Activated CD4-positive, alpha-beta T cell treated with anti-CD3 and anti-CD28 coated beads, Interleukin-10, Interleukin-2, amounts not matched to agents 100 ng/mL and 50 ng/mL, durations not matched to agents 16 hours and 8 hours (primary cell): ENCODE data around the gene NKD2.
"Not testable (repeated sequence)": the region's sequence is repeated elsewhere in the genome, so short reads cannot be mapped to it uniquely, and the experiment has no call there.

Experiments
- DNase-seq: peaks from one replicate; pipeline ENCODE4 v3.0.0-alpha.2; 2020

Gene NKD2

GRCh38 chr5:1014781-1015221 is 6.2 kb downstream of the NKD2 start:
- DNase-seq, result no peak

DNA sequence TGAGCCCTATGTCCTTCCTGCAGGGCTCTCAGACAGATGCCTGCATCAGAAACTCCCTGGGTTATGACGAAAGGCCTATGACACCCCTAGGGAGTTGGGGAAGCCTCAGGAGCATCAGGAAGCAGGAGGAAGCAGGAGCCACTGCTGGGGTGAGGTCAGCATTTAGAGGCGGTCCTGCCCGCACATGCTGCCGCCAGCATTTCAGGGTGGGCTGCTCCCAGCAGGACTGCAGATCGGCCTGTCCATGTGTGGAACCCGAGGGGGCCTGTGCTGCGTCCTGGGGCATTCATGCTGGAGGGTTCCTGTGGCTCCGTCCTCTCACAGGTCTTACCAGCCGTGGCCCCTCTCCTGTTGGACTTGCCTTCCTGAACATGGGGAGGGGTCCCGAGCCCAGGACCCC is 6.9 kb downstream of the NKD2 start:
- DNase-seq, result no peak

GRCh38 chr5:1016036-1016435 is 7.4 kb downstream of the NKD2 start:
- no peak for DNase-seq

DNA sequence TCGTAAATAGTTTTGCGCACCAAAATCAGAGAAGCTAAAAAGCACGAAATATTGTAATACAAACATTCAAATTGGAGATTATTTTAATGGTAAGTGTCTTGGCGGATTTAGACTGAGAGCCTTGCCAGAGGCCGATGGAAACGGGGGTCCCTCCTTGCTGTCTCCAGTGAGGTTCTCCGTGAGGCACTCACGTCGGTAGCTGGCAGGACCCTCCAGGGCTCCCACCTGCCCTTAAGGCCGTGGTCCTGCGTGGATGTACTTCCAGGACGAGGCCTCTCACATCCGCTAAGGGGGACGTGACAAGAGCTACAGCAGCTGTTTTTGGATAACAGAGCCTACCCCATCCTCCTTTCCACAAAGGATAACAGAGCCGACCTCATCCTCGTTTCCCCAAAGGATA is 7.9 kb downstream of the NKD2 start:
- no peak for DNase-seq

- DNase-seq, result no peak
Measured at GRCh38 chr5:1017056-1017455, 8.5 kb downstream of the NKD2 start.

GRCh38 chr5:1017691-1018455 is 9.3 kb downstream of the NKD2 start:
- DNase-seq, result no peak

DNA sequence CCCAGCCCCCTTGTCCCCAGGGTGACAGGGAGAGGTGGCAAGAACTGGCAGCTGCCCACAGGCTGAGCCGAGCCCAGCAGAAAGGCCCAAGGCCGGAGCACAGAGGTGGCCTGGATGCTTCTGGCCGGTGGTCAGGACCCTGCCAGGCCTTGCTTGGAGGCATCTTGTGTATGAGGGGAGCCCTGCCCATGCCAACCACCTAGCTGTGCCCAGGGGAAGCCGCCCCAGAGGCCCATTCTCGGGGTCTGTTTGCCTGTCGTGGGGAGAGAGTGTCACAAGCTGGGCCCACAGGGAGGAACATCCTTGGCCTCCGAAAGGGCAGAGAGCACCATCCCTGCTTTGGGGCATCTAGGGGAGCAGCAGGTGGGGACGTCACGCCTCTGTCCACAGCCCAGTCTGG is 10.0 kb downstream of the NKD2 start:
- no peak for DNase-seq

DNA sequence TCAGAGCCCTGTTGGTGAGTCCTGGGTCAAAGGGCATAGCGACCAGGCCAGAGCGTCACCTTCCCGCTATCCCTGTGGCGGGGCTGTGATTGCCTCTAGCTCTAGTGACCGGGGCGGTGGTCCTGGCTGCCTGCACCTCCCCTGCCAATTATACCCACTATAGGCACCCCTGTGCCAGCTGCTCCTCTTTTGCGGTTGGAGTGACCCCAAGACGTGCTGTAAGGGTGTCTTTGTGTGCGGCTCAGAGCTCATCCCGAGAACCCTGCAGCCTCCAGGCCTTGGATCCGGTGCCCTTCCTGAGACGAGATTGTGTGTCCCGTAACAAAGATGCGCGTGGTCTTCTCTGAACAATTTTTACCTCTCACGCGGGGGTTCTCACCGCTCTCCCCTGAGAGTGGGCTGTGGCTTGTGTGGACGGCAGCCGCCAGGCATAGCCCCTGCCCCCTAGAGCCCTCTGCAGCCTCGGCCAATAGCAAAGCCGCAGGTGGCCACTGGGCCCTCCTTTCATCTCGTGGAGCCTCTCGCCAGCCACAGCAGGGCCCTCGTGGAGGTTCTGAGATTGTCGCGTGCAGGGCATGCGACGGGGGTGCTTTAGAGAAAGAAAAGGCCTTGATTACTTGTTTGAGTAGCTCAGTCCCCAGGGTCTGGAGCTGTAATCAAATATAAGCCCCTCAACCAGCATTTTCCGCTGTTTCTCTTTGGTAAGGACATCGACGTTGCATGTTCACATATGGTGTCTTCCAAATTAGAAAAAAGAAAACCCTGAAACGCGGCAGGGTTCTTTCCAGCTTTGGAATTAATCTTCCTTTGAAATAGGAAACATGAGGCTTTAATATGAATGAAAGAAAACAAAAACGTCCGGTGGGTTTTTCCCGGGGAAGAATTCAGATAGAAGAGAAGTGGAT is 10.7 kb downstream of the NKD2 start:
- DNase-seq, result no peak

GRCh38 chr5:1020452-1020961 is 11.9 kb downstream of the NKD2 start:
- no peak for DNase-seq

GRCh38 chr5:1021136-1021968 is 12.8 kb downstream of the NKD2 start:
- no peak for DNase-seq

GRCh38 chr5:1021969-1022336 is 13.4 kb downstream of the NKD2 start:
- DNase-seq, result not testable (repeated sequence)

DNA sequence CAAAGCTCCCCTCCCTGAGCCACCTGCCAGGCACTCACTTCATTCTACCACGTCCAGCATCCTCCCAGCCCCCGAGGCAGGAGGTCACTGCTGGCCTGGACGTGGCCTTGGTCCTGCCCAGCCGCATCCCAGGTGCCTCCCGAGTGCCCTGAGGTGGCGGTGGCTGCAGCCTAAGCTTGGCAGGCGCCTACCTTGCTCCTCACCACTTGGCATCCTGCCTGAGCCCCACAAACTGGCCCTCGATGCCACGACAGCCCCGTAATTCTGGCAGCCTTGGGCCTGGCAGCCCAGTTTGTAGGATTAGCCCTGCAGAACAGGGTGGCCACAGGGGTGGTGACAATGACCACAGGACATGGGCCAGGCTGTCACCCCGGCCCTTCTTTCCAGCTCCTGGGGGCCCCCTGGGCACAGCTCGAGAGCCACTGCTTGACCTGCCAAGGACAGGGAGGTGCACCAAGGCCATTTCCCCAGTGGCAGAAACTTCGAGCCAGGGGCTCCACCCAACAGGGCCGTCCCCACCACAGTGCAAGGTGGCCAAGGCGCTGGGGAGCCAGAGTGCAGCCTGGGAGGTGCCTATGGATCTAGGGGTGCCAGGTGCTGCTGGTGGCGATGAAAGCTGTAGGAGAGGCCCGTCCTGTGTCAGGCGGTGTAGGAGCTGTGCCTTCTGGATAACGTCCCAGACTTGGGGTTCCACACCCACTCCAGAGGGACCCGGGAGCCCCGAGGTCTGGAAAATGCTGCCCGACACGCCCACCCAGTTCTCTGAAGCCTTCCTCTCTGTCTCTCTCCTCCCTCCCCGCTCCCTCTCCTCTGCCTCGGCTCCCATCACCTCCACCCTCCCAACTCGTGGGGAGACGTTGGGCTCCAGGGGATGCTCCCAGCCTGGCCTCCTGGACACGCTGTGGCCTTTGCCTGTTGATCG is 18.4 kb downstream of the NKD2 start:
- DNase-seq, result no peak

DNA sequence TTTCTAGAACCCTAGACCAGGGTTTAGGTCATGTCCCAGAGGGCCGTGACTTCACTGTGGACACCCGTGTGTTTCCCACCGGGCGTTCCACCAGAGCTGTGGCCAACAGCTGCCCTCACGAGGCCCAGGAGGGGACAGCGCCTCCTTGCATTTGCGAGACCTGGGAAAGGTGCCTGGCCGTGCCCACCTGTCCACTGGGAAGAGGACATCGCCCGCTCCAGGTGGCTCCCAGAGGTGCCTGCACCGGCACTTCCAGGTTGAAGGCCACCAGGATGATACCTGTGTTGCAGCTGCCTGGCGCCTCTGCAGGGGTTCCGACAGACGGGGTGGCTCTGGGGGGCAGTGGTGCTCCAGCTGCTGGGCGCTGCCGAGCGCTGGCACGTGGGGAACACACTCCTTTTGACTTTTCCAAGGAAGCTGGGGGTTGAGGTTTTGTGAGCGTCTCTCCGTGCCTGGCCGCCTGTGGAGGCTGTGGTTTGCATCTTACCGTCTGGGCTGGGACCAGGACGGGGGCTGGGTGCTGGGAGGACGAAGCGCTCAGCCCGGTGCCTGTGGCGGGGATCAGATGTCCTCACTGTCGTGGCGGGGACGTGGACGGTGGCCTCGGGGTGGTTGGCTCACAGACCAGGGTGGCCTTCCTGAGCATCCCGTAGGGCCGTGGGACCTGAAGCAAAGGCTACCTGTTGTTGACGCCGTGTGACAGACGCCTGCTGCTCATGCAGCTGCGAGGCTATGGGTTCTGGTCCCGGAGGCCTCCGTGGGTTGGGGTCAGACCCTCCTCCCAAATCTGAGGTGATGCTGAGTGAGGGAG is 19.2 kb downstream of the NKD2 start:
- DNase-seq, result no peak

DNA sequence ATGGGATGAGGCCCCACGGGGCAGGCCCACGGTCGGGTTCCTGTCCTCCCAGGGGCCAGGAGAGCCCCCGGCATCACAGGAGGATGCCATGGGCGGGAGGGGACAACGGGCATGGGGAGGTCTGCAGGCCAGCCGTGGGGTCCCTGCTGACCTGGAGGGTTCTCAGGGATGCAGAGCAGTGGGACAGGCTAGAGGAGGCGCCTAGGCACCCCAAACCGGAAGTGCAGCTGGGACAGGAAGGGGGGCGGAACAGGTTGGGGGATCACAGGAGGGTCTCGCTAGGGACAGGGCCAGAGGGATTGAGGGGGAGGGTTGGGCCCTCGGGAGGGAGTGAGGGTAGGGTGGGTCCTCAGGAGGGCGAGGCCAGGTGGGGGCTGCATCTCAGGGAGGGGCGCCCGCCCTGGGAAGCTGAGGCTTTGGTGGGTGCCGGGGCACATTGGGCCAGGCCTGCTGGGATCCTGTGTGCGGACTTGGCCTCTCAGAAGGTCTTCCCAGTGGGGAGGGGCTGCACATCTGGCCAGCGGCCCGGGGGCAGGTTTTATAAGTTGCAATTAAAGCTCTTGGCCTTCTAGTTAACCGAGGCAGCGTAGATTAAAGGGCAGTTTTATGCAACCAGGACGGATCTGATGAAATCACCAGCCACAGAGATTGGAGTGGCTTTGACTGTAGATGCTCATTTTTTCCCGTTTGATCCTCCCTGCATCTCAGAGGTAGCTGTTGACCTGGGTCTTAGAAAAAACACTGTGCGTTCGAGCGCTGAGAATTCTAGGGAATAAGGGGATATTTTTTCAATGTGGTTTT is 20.1 kb downstream of the NKD2 start:
- no peak for DNase-seq

DNA sequence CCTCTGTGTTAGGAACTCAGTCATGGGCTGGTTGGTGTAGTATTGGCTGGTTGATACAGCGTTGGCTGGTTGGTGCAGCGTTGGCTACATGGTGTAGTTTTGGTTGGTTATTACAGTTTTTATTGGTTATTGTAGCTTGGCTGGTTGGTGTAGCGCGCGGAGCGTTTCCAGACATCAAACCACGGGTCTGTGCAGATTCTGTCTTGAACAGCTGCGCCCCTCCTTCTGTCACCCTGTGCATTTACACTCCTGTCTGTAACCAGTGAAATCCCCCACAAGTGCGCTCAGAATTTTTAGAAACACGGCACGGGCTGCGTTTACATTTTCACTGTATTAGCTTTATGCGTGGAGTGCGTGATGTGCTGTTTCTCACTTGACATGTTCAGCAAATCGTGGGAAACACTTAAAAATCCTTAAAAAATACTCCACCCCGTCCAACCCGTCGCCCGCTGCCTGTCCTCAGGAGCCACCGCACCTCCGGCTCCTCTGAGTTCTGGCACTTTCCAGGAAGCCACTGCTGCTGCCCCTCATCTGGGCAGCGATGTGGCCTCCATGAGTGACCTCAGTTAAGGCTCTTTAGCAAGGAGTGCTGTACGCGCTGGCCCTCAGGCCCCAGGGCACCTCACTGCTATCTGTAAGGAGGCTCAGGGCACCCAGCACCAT is 20.8 kb downstream of the NKD2 start:
- DNase-seq, result no peak

GRCh38 chr5:1029945-1030625 is 21.5 kb downstream of the NKD2 start:
- no peak for DNase-seq

- no peak for DNase-seq
Measured at GRCh38 chr5:1030801-1031271, 22.2 kb downstream of the NKD2 start.

GRCh38 chr5:1031306-1031959 is 22.8 kb downstream of the NKD2 start:
- DNase-seq, result no peak
